HG03039 (cell line): ENCODE results near the gene RAB1A.
A peak's percentile ranks its signal among the peaks of the same experiment; 100 is the strongest.

Source experiments
- ATAC-seq: cut with Tn5 transposase; IDR thresholded peaks from one replicate; pipeline ENCODE4 v1.9.1; 2021; ENCODE audit warnings: mild to moderate bottlenecking, moderate library complexity; ENCODE audit not compliant: unreplicated experiment

The RAB1A gene

GRCh38 chr2:65040400-65041261 lies 89.3 kb downstream of the RAB1A start:
- peak; percentile 70 for ATAC-seq

GRCh38 chr2:65039640-65040039 lies 90.3 kb downstream of the RAB1A start:
- no peak for ATAC-seq

GRCh38 chr2:65037178-65037577 lies 92.7 kb downstream of the RAB1A start:
- ATAC-seq, result no peak
